B cell (primary cell): Measurements from ENCODE around the gene GPR15. TPM values are rescaled to one million over a fixed set of nuclear protein-coding genes. Genes with fewer than 3 reads are reported as not detected.

ENCODE experiments used
- ATAC-seq: fragments of 200-7000 bp; cut with Tn5 transposase; one replicate; pipeline ENCODE4 v1.10.0; 2021; ENCODE audit warnings: low read depth, mild to moderate bottlenecking, moderate number of reproducible peaks, moderate library complexity
- CTCF ChIA-PET: fragments of 350-600 bp; sonication (Branson Sonifier 250); formaldehyde crosslinking; loops from one replicate; lab custom pipeline; 2021; ENCODE audit warnings: antibody characterized with exemption, inconsistent platforms; lab: Charles Lee
- POLR2A ChIA-PET: fragments of 350-600 bp; sonication (Branson Sonifier 250); formaldehyde crosslinking; loops from one replicate; lab custom pipeline; 2021; ENCODE audit warnings: antibody characterized with exemption; lab: Charles Lee
- DNase-seq: peaks from one replicate; pipeline ENCODE4 v3.0.0; 2013
- H2AFZ ChIP-seq: 2 replicates; pipeline ENCODE4 v1.6.1; 2012; ENCODE audit warnings: mild to moderate bottlenecking, low read depth, low read length; ENCODE audit not compliant: insufficient read depth, poor library complexity, severe bottlenecking
- H3K27ac ChIP-seq, 2 donors: 1 replicate in 1 of 2; 2 replicates in 1 of 2; pipeline ENCODE4 v1.5.1; 2012 to 2013; ENCODE audit warnings: low read length in 2 of 2, mild to moderate bottlenecking in 2 of 2, moderate library complexity in 1 of 2
- H3K27me3 ChIP-seq, 4 experiments: fragments of 200-600 bp in 1 of 4; sonication (generic) in 1 of 4; replicated peaks in 1 of 4; 1 replicate in 2 of 4; 2 replicates in 2 of 4; pipeline versions ENCODE4 v1.6.1 to v1.7.0; 2013 to 2016; ENCODE audit warnings: low read length in 3 of 4, mild to moderate bottlenecking in 2 of 4, mixed read lengths in 1 of 4, moderate library complexity in 1 of 4; ENCODE audit not compliant: insufficient read depth in 4 of 4, control insufficient read depth in 3 of 4; ENCODE audit errors: control extremely low read depth in 1 of 4
- H3K36me3 ChIP-seq, 2 experiments: replicated peaks in 1 of 2; 1 replicate in 1 of 2; 2 replicates in 1 of 2; pipeline versions ENCODE4 v1.6.1 to v1.7.1; 2013; ENCODE audit warnings: low read length in 1 of 2; ENCODE audit not compliant: insufficient read depth in 2 of 2, control insufficient read depth in 1 of 2; ENCODE audit errors: control extremely low read depth in 1 of 2, extremely low read depth in 1 of 2
- H3K4me1 ChIP-seq, 2 donors: fragments of 200-600 bp in 1 of 2; sonication (generic) in 1 of 2; 1 replicate in 1 of 2; 2 replicates in 1 of 2; pipeline versions ENCODE4 v1.5.1 to v1.6.1; 2013 to 2017; ENCODE audit warnings: low read length in 2 of 2; ENCODE audit not compliant: control insufficient read depth in 2 of 2, insufficient read depth in 2 of 2
- H3K4me2 ChIP-seq: replicated peaks from 2 replicates; pipeline ENCODE3; 2012; ENCODE audit warnings: mild to moderate bottlenecking, low read depth, low read length; ENCODE audit not compliant: poor library complexity, severe bottlenecking
- H3K4me3 ChIP-seq, 5 experiments: fragments of 200-600 bp in 1 of 5; sonication (generic) in 1 of 5; 1 replicate in 3 of 5; 2 replicates in 2 of 5; pipeline versions ENCODE4 v1.5.1 to v1.7.0; 2011 to 2016; ENCODE audit warnings: low read length in 4 of 5, mild to moderate bottlenecking in 4 of 5, low read depth in 2 of 5, control low read depth in 1 of 5, moderate library complexity in 1 of 5; ENCODE audit not compliant: insufficient read depth in 1 of 5; ENCODE audit errors: control extremely low read depth in 1 of 5, extremely low read depth in 1 of 5
- H3K79me2 ChIP-seq: fragments of 200-600 bp; sonication (generic); one replicate; pipeline ENCODE4 v1.6.0; 2016; ENCODE audit warnings: low read length; ENCODE audit not compliant: control insufficient read depth, insufficient read depth
- H3K9ac ChIP-seq: fragments of 200-600 bp; sonication (generic); 2 replicates; pipeline ENCODE4 v1.6.1; 2017; ENCODE audit warnings: mild to moderate bottlenecking, low read length, moderate library complexity
- H3K9me3 ChIP-seq, 3 donors: one replicate each; pipeline versions ENCODE4 v1.6.1 to v1.7.1; 2013; ENCODE audit warnings: low read length in 2 of 3; ENCODE audit not compliant: control insufficient read depth in 2 of 3, insufficient read depth in 1 of 3; ENCODE audit errors: control extremely low read depth in 1 of 3
- H4K20me1 ChIP-seq: 2 replicates; pipeline ENCODE4 v1.6.0; 2012; ENCODE audit warnings: mild to moderate bottlenecking, low read length; ENCODE audit not compliant: insufficient read depth, control insufficient read depth, poor library complexity, severe bottlenecking
- H3K27ac Mint-ChIP-seq: one replicate; pipeline ENCODE4 v1.8.0; 2021; ENCODE audit warnings: mixed read lengths
- H3K27me3 Mint-ChIP-seq: one replicate; pipeline ENCODE4 v1.8.0; 2021; ENCODE audit warnings: mixed read lengths
- H3K4me1 Mint-ChIP-seq: one replicate; pipeline ENCODE4 v1.8.0; 2021; ENCODE audit warnings: mixed read lengths
- H3K4me3 Mint-ChIP-seq: one replicate; pipeline ENCODE4 v1.8.0; 2021; ENCODE audit warnings: mixed read lengths
- H3K9me3 Mint-ChIP-seq: one replicate; pipeline ENCODE4 v1.8.0; 2022; ENCODE audit warnings: mixed read lengths; ENCODE audit not compliant: insufficient read depth
- CTCF ChIP-seq: fragments of 200-600 bp; IDR thresholded peaks from one replicate; pipeline ENCODE4 v1.8.0; 2022; ENCODE audit warnings: antibody characterized with exemption, mild to moderate bottlenecking
- EZH2 ChIP-seq: IDR thresholded peaks from 2 replicates; pipeline ENCODE4 v1.6.1; 2012; ENCODE audit warnings: borderline replicate concordance, low read depth, mild to moderate bottlenecking, moderate library complexity, low read length; ENCODE audit not compliant: insufficient read depth, poor library complexity, severe bottlenecking
- whole genome bisulfite sequencing: methylation state at CpG from one replicate; pipeline ENCODE4 v1.1.5; 2013; ENCODE audit warnings: missing lambda C conversion rate; ENCODE audit not compliant: insufficient coverage; 5-methylcytosine and 5-hydroxymethylcytosine counted together
- intact Hi-C: fragments of 100-400 bp; cut with micrococcal nuclease; formaldehyde crosslinking; loops from one replicate; pipeline ENCODE4 v1.10.0; 2022
- polyA plus RNA-seq: library from polyadenylated mRNA; depleted of rRNA; stranded (reverse); fragments of >200 nt; gene quantifications from 2 replicates; pipeline ENCODE4 v1.2.3, GENCODE V29; 2012
- total RNA-seq, 2 donors: library from RNA; stranded (reverse); fragments of 120-200 nt in 1 of 2; gene quantifications; 1 replicate in 1 of 2; 2 replicates in 1 of 2; pipeline versions ENCODE4 v1.2.3 to v1.2.4, GENCODE V29; 2013 to 2022

Gene GPR15
- total and polyA plus RNA-seq, 2 donors (not counting 1 experiment from before 2014, with no cell fraction given) = 6.4 to 6.5 TPM

GRCh38 chr3:98553753-98554152, 22.0 kb downstream of the GPR15 start:
- no peak overlapping the region for H3K27ac Mint-ChIP-seq
- peaks cover 41% of the 10 kb centered on the region for H3K4me1 Mint-ChIP-seq
- H3K9me3 Mint-ChIP-seq = no peaks in the 10 kb centered on the region
- no peak overlapping the region for H3K4me3 Mint-ChIP-seq
- intact Hi-C loops = no loop called here
- ChIA-PET CTCF (no interaction called here), POLR2A (no interaction called here)
- H3K27me3 Mint-ChIP-seq = peaks cover 7% of the 10 kb centered on the region
- Histone ChIP-seq H3K36me3 (no peaks in the 10 kb centered on the region), H3K4me2 (no peak overlapping the region), H3K79me2 (no peaks in the 10 kb centered on the region), H3K27me3 (no peaks in the 10 kb centered on the region), H3K9me3 (peaks cover 0 to 1% (median 0%) of the 10 kb centered on the region in 3 donors), H3K9ac (no peak overlapping the region), H3K4me3 (no peak overlapping the region), H4K20me1 (no peaks in the 10 kb centered on the region), H3K27ac (peak overlapping the region in 1 of 2 donors; percentile 41), H3K4me1 (peaks cover 3 to 27% of the 10 kb centered on the region in 2 donors), H2AFZ (no peak overlapping the region)
- DNase-seq = no peak
- WGBS = no CpG with 5 or more reads among the region's 2 CpGs
- TF ChIP-seq EZH2 = no peak
- no peak for TF ChIP-seq CTCF
- no peak for ATAC-seq

- Mint-ChIP-seq H3K27ac (no peak overlapping the region), H3K27me3 (peaks cover 7% of the 10 kb centered on the region)
These were observed 22.8 kb downstream of the GPR15 start for GRCh38 chr3:98554580-98554979.

More at GRCh38 chr3:98554580-98554979, 22.8 kb downstream of the GPR15 start:
- intact Hi-C loops = no loop called here
- Mint-ChIP-seq H3K4me1 (peaks cover 41% of the 10 kb centered on the region), H3K4me3 (no peak overlapping the region), H3K9me3 (no peaks in the 10 kb centered on the region)
- Histone ChIP-seq H4K20me1 (no peaks in the 10 kb centered on the region), H3K9me3 (peaks cover 0 to 1% (median 0%) of the 10 kb centered on the region in 3 donors), H3K4me3 (no peak overlapping the region), H3K36me3 (no peaks in the 10 kb centered on the region), H3K27ac (no peak overlapping the region), H2AFZ (no peak overlapping the region), H3K4me2 (no peak overlapping the region), H3K79me2 (no peaks in the 10 kb centered on the region), H3K9ac (no peak overlapping the region), H3K4me1 (peaks cover 3 to 27% of the 10 kb centered on the region in 2 donors), H3K27me3 (no peaks in the 10 kb centered on the region)
- WGBS = no CpG with 5 or more reads among the region's 2 CpGs
- ChIA-PET POLR2A (no interaction called here), CTCF (no interaction called here)
- DNase-seq = no peak
- no peak for ATAC-seq
- no peak for TF ChIP-seq CTCF
- no peak for TF ChIP-seq EZH2
